ENCODE results near the gene KATNB1. TPM values are rescaled to one million over a fixed set of nuclear protein-coding genes. Genes with fewer than 3 reads are reported as not detected.

Gene KATNB1
- total RNA-seq, 4 donors from 2014 or later, result 11.4 to 27.6 (median 26.1) TPM

- Histone ChIP-seq H3K27me3 (no peaks in the 10 kb centered on the region), H3K4me3 (replicated peaks in 1 of 3) (no peak overlapping the region), H3K9me3 (no peaks in the 10 kb centered on the region), H3K4me1 (no peaks in the 10 kb centered on the region), H3K27ac (peak overlapping the region in 1 of 3 donors; percentile 38), H3K36me3 (peaks cover 71 to 76% of the 10 kb centered on the region in 2 donors)
- DNase-seq, result no peak
- TF ChIP-seq, protein P1, sequence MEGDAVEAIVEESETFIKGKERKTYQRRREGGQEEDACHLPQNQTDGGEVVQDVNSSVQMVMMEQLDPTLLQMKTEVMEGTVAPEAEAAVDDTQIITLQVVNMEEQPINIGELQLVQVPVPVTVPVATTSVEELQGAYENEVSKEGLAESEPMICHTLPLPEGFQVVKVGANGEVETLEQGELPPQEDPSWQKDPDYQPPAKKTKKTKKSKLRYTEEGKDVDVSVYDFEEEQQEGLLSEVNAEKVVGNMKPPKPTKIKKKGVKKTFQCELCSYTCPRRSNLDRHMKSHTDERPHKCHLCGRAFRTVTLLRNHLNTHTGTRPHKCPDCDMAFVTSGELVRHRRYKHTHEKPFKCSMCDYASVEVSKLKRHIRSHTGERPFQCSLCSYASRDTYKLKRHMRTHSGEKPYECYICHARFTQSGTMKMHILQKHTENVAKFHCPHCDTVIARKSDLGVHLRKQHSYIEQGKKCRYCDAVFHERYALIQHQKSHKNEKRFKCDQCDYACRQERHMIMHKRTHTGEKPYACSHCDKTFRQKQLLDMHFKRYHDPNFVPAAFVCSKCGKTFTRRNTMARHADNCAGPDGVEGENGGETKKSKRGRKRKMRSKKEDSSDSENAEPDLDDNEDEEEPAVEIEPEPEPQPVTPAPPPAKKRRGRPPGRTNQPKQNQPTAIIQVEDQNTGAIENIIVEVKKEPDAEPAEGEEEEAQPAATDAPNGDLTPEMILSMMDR (IDR thresholded peaks at IDR 0.05), result no peak
- TF ChIP-seq POLR2A (IDR thresholded peaks at IDR 0.05), result no peak
- intact Hi-C loops (cut with DNase I), result no loop called here
- WGBS, 2 donors, result 86 to 89% methylated on average over 2 to 6 of the region's 6 CpGs
These were observed 29.0 kb downstream of the KATNB1 start for GRCh38 chr16:57764341-57765159.

GRCh38 chr16:57765160-57765728 is 29.7 kb downstream of the KATNB1 start:
- H3K27ac ChIP-seq, result peak overlapping the region in 1 of 3 donors; percentile 12
- no peak overlapping the region for H3K4me3 ChIP-seq (replicated peaks in 1 of 3)
- no peaks in the 10 kb centered on the region for H3K27me3 ChIP-seq
- WGBS, 2 donors, result 90 to 96% methylated on average over 14 to 17 of the region's 17 CpGs
- no peak for TF ChIP-seq POLR2A (IDR thresholded peaks at IDR 0.05)
- TF ChIP-seq, protein P1 (IDR thresholded peaks at IDR 0.05), result no peak
- DNase-seq, result no peak
- no peaks in the 10 kb centered on the region for H3K9me3 ChIP-seq
- H3K4me1 ChIP-seq, result no peaks in the 10 kb centered on the region
- intact Hi-C loops (cut with DNase I), result no loop called here
- H3K36me3 ChIP-seq, result peaks cover 73 to 78% of the 10 kb centered on the region in 2 donors

DNA sequence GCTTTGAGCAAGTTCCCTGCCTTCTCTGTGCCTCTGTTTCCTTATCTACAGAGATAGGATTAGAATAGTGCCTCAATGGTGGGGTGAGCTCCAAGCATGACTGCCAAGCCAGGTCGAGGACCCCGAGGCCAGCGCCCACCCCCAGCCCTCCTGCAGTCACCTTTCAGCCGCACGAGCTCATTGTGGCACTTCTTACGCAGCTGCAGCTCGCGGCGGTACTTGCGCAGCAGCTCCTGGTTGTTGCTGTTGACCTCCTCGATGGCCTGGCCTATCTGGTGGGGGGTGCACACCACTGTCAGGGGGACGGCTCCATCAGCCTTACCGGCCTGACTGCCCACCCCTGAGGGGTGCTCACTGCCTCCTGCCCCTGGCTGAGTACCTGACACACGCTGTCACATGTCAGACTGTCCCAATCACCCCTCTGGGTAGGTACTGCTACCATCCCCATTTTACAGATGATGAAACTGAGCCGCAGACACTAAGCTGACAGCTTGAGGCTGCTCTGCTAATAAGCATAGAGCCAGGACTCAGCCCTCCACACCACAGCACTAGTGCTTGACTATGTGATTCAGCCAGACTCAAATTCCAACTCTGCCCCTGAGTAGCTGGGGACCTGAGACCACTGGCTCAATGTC is 31.3 kb downstream of the KATNB1 start:
- intact Hi-C loops (cut with DNase I), result no loop called here

DNA sequence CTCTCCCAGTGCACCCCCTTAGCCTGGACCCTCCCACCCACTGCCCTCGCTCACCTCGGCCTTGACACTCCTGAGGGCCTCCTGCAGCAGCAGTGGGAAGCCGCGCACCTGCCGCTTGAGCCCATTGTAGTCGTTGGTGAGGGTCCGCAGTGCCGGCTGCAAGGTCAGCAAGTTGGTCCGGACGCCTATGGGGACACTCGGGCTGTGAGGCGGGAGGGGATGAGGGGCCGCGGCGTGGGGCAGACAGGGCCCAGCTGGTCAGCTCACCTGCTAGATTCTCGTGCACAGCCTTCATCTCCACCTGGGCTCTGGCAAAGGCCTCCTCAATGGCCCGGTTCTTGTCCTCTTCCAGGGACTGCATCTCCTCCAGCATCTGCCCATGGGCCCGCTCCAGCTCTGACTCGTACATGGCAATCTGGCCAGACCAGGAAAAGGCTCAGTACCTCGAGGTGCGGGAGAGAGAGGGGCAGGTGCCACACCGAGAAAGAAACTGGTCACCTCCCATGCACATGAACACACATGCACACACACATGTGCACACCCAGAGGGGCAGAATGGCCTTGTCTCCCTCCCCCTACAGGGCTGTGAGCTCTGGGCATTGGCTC is 34.1 kb downstream of the KATNB1 start:
- Histone ChIP-seq H3K27ac (no peak overlapping the region), H3K9me3 (no peaks in the 10 kb centered on the region), H3K36me3 (peaks cover 57 to 63% of the 10 kb centered on the region in 2 donors), H3K4me1 (peaks cover 8 to 18% of the 10 kb centered on the region in 2 donors), H3K4me3 (replicated peaks in 1 of 3) (no peak overlapping the region), H3K27me3 (no peaks in the 10 kb centered on the region)
- no peak for DNase-seq
- WGBS, 2 donors, result 97 to 98% methylated on average over 5 to 6 of the region's 22 CpGs
- intact Hi-C loops (cut with DNase I), result no loop called here
- TF ChIP-seq, protein P1 (IDR thresholded peaks at IDR 0.05), result no peak

More for the DNA sequence above, 31.3 kb downstream of the KATNB1 start:
- no peak overlapping the region for H3K4me3 ChIP-seq (replicated peaks in 1 of 3)
- peaks cover 70 to 74% of the 10 kb centered on the region in 2 donors for H3K36me3 ChIP-seq
- no peaks in the 10 kb centered on the region for H3K4me1 ChIP-seq
- DNase-seq, result no peak
- no peak for TF ChIP-seq POLR2A (IDR thresholded peaks at IDR 0.05)
- TF ChIP-seq, protein P1 (IDR thresholded peaks at IDR 0.05), result no peak
- no peaks in the 10 kb centered on the region for H3K27me3 ChIP-seq
- H3K27ac ChIP-seq, result no peak overlapping the region
- no peaks in the 10 kb centered on the region for H3K9me3 ChIP-seq
- WGBS, 2 donors, result 91 to 94% methylated on average over 12 to 15 of the region's 15 CpGs

Measured in thyroid gland (tissue), 4 donors.